ENCODE results near the gene SNAI3. TPM values are rescaled to one million over a fixed set of nuclear protein-coding genes. Genes with fewer than 3 reads are reported as not detected.
A peak's percentile ranks its signal among the peaks of the same experiment; 100 is the strongest.

The SNAI3 gene
- total RNA-seq, 1 donor from 2014 or later, result 7.3 TPM

DNA sequence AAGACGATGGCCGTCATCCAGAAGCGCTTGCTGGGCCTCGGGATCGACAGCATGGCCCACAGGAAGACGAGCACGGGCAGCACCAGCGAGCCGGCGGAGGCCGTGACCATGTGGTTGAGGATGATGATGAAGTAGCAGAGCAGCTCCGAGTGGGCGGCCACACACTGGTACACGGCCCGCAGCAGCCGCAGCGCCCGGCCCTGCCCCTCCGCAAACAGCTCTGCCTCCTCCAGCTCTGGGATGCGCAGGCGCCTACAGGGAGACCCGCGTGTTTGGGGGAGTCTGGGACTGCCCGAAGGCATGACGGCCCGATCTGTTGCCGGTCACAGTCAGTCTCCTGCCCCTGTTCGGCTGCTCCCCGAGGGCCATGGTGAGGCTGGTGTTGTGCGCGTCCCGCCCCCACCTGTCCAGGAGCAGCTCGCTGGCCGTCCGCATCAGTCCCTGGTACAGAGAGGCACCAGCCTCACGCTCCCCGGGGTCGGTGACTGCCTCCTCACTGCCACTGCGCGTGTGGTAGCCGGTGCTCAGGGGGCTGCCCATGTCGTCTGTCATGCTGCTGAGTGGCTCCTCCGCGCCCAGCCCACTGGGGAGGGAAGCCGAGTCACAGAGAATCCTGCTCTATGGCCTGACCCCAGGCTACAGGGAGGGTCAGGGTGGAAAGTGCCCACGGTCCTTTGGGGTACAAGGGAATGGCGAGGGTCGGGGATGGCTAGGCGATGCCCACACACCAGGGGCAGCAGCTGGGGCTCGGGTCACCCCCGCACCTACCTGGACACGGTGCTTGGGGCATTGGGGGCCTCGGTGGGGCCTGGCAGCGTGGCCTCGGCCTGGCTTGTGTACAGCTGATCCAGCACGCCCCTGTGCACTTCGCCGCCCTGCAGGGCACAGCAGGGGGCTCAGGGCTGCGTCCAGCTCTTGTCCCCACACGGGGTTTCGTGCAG, 35.8 kb upstream of the SNAI3 start:
- DNase-seq (ENCODE audit: low read depth), result no peak

- DNase-seq (ENCODE audit: low read depth), result no peak
Observed at GRCh38 chr16:88721236-88721635, 34.9 kb upstream of the SNAI3 start.

DNA sequence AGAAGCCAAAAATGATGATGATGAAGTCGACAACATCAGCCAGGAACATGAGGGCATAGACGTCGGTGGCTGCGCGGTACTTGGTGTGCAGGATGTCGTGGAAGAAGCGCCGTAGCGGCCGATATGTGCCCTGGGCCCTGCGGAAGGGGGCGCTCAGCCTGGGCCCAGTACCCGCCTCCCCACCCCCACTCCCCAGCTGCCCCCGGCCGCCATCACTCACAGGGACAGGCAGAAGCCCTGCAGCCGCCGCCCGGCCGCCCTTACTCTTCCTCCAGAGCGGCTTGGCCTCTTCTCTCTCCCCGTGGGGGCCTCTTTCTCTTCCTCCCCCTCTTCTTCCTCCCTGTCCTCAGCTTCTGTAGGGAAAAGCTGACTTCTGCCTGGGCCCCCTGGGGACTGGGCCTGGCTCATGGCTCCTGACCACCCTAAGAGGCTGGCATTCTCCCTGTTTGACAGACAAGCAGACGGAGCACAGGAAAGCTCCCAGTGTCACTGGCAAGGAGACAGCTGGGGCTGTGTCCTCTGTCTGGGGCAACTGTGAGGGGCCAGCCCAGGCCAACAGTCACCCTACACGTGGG, 34.2 kb upstream of the SNAI3 start:
- DNase-seq (ENCODE audit: low read depth), result no peak

DNA sequence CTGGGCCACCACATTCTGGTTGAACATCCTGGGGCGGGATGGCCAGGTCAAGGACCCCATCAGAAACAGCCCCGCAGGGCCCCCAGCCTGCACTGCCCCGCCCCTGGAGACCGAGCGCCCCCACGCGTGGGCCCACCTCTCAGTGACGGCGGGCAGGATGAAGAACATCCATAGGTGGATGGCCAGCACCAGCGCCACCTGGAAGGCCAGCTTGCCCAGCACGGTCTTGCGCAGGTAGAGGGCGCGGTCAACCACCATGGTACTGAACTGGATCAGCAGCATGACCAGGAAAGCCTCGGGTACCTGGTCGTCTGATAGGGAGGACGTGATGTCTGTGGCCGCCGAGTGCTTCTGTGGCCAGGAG, 33.6 kb upstream of the SNAI3 start:
- no peak for DNase-seq (ENCODE audit: low read depth)

GRCh38 chr16:88719267-88719932, 33.1 kb upstream of the SNAI3 start:
- no peak for DNase-seq (ENCODE audit: low read depth)

GRCh38 chr16:88718178-88718577, 31.9 kb upstream of the SNAI3 start:
- DNase-seq (ENCODE audit: low read depth), result no peak

- DNase-seq (ENCODE audit: low read depth), result no peak
Observed at GRCh38 chr16:88716601-88717001, 30.3 kb upstream of the SNAI3 start.

DNA sequence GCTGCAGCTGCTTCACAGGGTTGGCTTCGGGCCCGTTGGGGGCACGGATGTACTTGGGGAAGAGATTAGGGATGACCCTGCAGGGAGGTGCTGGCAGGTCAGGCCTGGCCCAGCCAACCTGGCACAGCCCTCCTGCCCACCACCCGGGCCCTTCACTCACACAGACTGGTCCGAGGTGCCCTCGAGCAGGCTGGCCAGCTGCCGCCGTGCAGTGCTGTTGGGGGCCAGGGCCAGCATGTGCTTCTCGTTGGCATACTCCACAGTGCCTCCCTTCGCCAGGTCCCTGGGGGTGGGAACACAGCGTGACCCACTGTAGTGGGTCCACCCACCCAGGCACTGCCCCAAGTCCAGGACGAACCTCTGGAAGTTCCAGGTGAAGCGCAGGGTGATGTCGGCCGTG, 29.9 kb upstream of the SNAI3 start:
- DNase-seq (ENCODE audit: low read depth), result no peak

DNA sequence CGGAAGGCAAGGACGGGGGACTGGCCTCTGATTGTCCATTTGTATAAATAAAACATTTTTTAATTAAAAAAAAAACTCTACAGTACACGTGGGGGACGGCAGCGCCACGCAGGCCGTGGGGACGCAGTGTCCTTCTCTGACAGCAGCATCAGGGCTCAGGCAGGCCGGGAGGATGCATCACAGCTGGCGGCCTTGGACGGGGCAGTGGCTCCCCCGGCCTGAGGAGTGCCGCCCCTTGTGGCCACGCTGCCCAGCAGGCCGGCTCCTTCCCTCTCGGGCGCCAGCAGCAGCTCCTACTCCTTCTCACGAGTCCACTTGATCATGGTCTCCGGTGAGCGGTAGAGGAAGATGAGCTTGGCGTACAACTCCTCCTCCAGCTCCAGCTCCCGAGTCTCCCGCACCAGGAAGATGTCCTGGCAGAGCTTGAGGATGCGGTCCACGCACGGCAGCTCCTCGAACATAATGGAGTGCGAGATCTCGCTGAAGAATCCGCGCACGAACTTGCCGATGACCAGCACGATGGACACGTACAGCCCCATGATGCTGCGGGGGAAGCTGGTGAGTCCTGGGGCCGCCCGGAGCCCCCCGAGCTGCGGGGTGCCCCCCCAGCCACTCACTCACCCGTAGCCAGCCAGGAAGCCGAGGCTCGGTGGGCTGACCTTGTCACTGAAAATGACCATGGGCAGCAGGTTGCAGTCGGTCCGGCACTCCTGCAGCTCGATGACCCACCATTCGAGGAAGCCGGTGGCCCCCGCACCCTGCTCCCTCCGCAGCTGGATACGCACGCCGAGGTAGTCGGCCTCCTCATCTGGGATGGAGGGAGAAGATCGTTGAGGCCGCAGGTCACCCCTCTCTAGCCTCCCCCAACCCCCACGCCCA, 29.2 kb upstream of the SNAI3 start:
- DNase-seq (ENCODE audit: low read depth), result no peak

- DNase-seq (ENCODE audit: low read depth), result no peak
Observed at GRCh38 chr16:88714420-88715302, 28.4 kb upstream of the SNAI3 start.

DNA sequence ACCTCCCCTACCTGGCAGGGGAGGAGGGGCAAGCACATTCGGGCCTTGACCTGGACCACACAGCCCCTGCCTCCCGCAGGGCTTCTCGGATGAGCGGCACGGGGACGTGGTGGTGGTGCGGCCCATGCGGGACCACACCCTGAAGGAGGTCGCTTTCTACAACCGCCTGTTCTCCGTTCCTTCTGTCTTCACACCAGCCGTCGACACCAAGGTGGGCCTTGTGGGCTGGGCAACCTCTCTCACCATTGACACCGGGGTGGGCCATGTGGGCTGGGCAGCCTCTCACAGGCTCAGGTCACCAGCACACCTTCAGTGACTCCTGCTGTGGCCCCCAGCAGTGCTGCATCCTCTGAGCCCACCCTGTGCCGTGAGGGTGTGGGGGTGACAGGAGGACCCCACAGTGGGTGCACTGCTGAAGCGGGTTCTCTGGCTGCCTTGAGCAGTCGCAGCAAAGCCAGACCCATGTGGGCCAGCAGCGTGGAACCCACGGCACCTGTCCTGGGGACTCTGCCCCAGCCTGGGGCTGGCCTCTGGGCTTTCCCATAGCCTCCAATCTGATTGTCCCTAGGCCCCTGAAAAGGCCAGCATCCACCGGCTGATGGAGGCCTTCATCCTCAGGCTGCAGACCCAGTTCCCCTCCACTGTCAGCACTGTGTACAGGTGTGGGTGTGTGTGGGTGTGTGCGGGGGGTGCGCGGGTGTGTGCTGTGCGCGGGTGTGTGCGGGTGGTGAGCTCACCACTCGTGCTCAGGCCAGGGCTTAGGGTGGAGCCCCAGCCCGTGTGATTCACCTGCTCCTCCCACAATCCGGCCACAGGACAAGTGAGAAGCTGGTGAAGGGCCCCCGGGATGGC, 27.5 kb upstream of the SNAI3 start:
- no peak for DNase-seq (ENCODE audit: low read depth)

DNA sequence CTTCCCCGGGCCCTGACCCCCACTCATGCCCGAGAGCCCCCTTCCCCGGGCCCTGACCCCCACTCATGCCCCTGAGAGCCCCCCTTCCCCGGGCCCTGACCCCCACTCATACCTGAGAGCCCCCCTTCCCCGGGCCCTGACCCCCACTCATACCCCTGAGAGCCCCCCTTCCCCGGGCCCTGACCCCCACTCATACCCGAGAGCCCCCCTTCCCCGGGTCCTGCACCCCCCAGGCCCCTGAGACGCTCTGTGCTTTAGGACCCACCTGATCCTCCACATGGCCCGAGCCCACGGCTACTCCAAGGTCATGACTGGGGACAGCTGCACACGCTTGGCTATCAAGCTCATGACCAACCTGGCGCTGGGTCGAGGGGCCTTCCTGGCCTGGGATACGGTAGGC, 26.7 kb upstream of the SNAI3 start:
- DNase-seq (ENCODE audit: low read depth), result no peak

GRCh38 chr16:88712362-88712979, 26.2 kb upstream of the SNAI3 start:
- no peak for DNase-seq (ENCODE audit: low read depth)

DNA sequence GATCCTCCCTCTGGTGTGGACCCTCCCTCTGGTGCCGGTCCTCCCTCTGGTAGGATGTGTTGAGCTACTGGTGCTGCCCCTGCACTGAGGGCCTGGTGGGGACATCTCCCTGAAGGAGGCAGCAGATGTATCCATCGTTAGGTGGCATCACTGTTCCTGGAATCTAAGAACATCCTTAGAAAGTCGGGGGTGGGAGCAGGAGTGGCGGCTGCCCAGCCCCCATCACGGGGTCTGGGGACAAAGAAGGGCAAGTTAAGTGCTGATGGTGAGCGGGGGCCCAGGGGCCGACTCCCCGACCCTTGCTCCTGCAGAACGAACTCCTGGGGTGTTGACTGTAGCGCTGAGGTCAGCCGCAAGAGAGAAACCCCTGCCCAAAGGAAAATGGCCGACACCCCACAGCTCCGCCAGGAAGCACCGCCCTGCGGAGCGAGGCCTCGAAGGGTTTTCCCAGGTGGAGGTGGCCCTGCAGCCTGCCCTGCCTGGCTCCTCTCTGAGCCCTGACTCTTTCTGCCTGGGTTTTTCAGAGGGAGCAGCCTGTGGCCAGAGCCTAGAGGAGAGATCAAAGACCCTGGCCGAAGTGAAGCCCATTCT, 25.5 kb upstream of the SNAI3 start:
- DNase-seq (ENCODE audit: low read depth), result no peak

- DNase-seq (ENCODE audit: low read depth), result no peak
Observed at GRCh38 chr16:88710556-88710955, 24.2 kb upstream of the SNAI3 start.

DNA sequence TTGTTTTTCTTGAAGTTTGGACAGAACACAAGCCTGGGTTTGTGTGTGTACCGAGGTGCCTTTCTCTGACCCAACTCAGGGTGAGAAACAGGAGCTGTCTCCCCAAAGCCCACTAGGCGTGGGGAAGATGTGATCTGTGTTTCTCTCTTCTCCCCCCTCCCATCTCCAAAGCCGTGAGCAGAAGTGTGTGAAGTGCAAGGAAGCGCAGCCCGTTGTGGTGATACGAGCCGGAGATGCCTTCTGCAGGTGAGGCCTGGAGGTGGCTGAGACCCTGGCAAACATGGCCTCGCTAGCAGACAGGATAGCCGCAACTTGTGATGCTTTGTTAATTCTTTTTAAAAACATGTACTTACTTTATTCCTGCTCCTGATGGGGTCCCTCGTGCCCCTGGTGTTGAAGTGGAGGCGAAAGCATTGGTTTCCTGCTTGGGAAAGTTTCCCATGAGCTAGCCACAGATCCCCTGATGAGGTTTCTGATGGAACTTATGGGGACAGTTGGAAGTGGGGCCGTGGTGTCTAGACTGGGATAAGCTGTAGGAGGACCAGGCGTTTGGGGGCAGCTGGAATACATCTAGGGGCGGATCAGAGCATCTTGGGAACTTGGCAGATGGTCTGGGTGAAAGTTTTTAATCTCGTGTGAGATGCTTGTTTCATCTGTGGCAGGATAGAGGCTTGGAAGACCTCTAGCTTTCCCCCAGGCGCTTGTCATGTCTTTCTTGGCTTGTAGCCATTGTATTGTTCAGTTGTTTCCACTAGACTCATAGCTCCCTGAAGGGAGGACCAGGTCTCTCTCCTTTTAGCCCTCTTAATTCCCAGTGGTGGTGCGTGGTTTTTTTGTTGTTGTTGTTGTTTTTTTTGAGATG, 20.9 kb upstream of the SNAI3 start:
- no peak for DNase-seq (ENCODE audit: low read depth)

DNA sequence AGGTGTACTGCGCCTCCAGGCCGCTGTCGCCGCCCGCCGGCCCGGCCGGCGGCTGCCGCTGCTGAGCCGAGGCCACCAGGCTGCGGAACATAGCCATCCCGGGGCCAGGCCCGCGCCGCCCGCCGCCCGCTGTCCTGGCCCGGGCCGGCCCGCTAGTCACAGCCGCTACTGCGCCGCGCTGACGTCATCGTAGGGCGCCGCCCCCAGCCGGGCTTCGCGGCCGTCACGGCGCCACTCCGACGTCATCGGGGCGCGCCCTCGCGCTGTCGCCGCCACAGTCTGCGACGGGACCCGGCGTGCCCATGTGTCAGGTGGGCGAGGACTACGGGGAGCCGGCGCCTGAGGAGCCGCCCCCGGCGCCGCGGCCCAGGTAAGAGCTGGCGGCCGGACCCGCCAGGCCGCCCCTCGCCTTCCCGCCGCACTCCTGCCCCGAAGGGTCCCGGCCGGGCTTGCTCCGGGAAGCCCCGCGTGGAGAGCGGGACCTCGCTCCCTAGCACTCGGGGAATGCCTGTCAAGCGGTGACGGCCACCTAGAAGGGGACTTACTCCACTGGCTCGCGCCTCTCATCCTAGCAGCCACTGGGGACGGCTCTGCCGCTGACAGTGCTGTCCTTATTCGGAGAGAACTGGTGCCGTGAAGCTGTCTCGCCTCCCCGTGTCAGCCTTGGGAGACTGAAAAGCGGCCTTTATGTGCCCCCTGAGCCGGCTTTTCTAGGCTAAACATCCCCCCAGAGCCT, 20.1 kb upstream of the SNAI3 start, which contains the start of the genes CTU2 and RNF166:
Gene CTU2 (plus strand): TSS at position 275 of the 736 bp plus-strand sequence. CDS start 28 bp downstream, at position 303.
Gene RNF166 (minus strand): TSS at position 180 of the 736 bp plus-strand sequence. CDS start 83 bp downstream, at position 97.
- peak; percentile 84 for DNase-seq (ENCODE audit: low read depth)
